Measurements from ENCODE around the gene SLC25A26. TPM values are rescaled to one million over a fixed set of nuclear protein-coding genes. Genes with fewer than 3 reads are reported as not detected.

Gene SLC25A26
- polyA plus RNA-seq, 1 donor (not counting 4 experiments of a cell fraction or from before 2014, with no cell fraction given), result 25.2 TPM

GRCh38 chr3:66267906-66268305 is 47.1 kb downstream of the SLC25A26 start:
- Histone ChIP-seq H3K36me3 (ENCODE audit: control insufficient read depth in 2 of 2, extremely low read depth in 1 of 2, insufficient read depth in 2 of 2, low read length in 2 of 2) (peaks cover 0 to 2% of the 10 kb centered on the region in 2 experiments), H2AFZ (ENCODE audit: control insufficient read depth, low read length) (no peak overlapping the region), H3K27me3 (ENCODE audit: control insufficient read depth, extremely low read depth, insufficient read depth, low read length) (no peaks in the 10 kb centered on the region), H3K27ac (ENCODE audit: control insufficient read depth, insufficient read depth, low read length) (no peak overlapping the region), H3K4me2 (ENCODE audit: control insufficient read depth, extremely low read depth, insufficient read depth, low read depth, low read length) (no peak overlapping the region), H3K4me3 (ENCODE audit: control insufficient read depth in 2 of 3, extremely low read depth in 1 of 3, insufficient read depth in 2 of 3, low read depth in 1 of 3, low read length in 3 of 3) (no peak overlapping the region), H3K9ac (ENCODE audit: control insufficient read depth, extremely low read depth, insufficient read depth, low read length) (no peak overlapping the region), H3K79me2 (ENCODE audit: control insufficient read depth, insufficient read depth, low read length) (no peaks in the 10 kb centered on the region), H3K9me3 (ENCODE audit: control insufficient read depth, low read depth, low read length) (no peaks in the 10 kb centered on the region), H3K9me1 (ENCODE audit: control insufficient read depth, extremely low read depth, insufficient read depth, low read length) (no peaks in the 10 kb centered on the region), H4K20me1 (ENCODE audit: control insufficient read depth, extremely low read depth, insufficient read depth, low read length) (no peaks in the 10 kb centered on the region), H3K4me1 (ENCODE audit: control insufficient read depth, extremely low read depth, insufficient read depth, low read length) (no peaks in the 10 kb centered on the region)
- FAIRE-seq, result no peak
- dilution Hi-C loops (cut with MboI; ENCODE audit: extremely low pct_ligation_motif_present, low sequenced_read_pairs), result no loop called here
- TF ChIP-seq CTCF (optimal IDR thresholded peaks at IDR 0.05 in 1 of 3, IDR thresholded peaks at IDR 0.05 in 1 of 3, conservative IDR thresholded peaks at IDR 0.05 in 1 of 3; ENCODE audit: extremely low read depth in 1 of 3, insufficient read depth in 2 of 3, low read length in 3 of 3), result no peak
- DNase-seq (ENCODE audit: low read depth, low spot score), result no peak

- no peak for FAIRE-seq
- H3K36me3 ChIP-seq (ENCODE audit: control insufficient read depth in 2 of 2, extremely low read depth in 1 of 2, insufficient read depth in 2 of 2, low read length in 2 of 2), result peaks cover 0 to 2% of the 10 kb centered on the region in 2 experiments
- no peaks in the 10 kb centered on the region for H3K79me2 ChIP-seq (ENCODE audit: control insufficient read depth, insufficient read depth, low read length)
- no peak overlapping the region for H3K4me3 ChIP-seq (ENCODE audit: control insufficient read depth in 2 of 3, extremely low read depth in 1 of 3, insufficient read depth in 2 of 3, low read depth in 1 of 3, low read length in 3 of 3)
- no peaks in the 10 kb centered on the region for H3K27me3 ChIP-seq (ENCODE audit: control insufficient read depth, extremely low read depth, insufficient read depth, low read length)
- DNase-seq (ENCODE audit: low read depth, low spot score), result no peak
- TF ChIP-seq EZH2 (IDR thresholded peaks at IDR 0.05; ENCODE audit: low read length) (no peak), CTCF (optimal IDR thresholded peaks at IDR 0.05 in 1 of 3, IDR thresholded peaks at IDR 0.05 in 1 of 3, conservative IDR thresholded peaks at IDR 0.05 in 1 of 3; ENCODE audit: extremely low read depth in 1 of 3, insufficient read depth in 2 of 3, low read length in 3 of 3) (no peak)
- dilution Hi-C loops (cut with MboI; ENCODE audit: extremely low pct_ligation_motif_present, low sequenced_read_pairs), result no loop called here
- no peak overlapping the region for H2AFZ ChIP-seq (ENCODE audit: control insufficient read depth, low read length)
- no peak overlapping the region for H3K27ac ChIP-seq (ENCODE audit: control insufficient read depth, insufficient read depth, low read length)
- H3K9ac ChIP-seq (ENCODE audit: control insufficient read depth, extremely low read depth, insufficient read depth, low read length), result no peak overlapping the region
- H3K4me1 ChIP-seq (ENCODE audit: control insufficient read depth, extremely low read depth, insufficient read depth, low read length), result no peaks in the 10 kb centered on the region
- H3K4me2 ChIP-seq (ENCODE audit: control insufficient read depth, extremely low read depth, insufficient read depth, low read depth, low read length), result no peak overlapping the region
- no peaks in the 10 kb centered on the region for H4K20me1 ChIP-seq (ENCODE audit: control insufficient read depth, extremely low read depth, insufficient read depth, low read length)
- H3K9me1 ChIP-seq (ENCODE audit: control insufficient read depth, extremely low read depth, insufficient read depth, low read length), result no peaks in the 10 kb centered on the region
- no peaks in the 10 kb centered on the region for H3K9me3 ChIP-seq (ENCODE audit: control insufficient read depth, low read depth, low read length)
Observed at GRCh38 chr3:66268864-66269263, 48.1 kb downstream of the SLC25A26 start.
